Superior temporal gyrus (tissue), 1 donor: ENCODE measurements around the gene GTF2H4.

ENCODE experiments used
- DNase-seq: peaks from one replicate; pipeline ENCODE4 v3.0.0-alpha.2; 2016; ENCODE audit errors: extremely low spot score

GTF2H4 gene

DNA sequence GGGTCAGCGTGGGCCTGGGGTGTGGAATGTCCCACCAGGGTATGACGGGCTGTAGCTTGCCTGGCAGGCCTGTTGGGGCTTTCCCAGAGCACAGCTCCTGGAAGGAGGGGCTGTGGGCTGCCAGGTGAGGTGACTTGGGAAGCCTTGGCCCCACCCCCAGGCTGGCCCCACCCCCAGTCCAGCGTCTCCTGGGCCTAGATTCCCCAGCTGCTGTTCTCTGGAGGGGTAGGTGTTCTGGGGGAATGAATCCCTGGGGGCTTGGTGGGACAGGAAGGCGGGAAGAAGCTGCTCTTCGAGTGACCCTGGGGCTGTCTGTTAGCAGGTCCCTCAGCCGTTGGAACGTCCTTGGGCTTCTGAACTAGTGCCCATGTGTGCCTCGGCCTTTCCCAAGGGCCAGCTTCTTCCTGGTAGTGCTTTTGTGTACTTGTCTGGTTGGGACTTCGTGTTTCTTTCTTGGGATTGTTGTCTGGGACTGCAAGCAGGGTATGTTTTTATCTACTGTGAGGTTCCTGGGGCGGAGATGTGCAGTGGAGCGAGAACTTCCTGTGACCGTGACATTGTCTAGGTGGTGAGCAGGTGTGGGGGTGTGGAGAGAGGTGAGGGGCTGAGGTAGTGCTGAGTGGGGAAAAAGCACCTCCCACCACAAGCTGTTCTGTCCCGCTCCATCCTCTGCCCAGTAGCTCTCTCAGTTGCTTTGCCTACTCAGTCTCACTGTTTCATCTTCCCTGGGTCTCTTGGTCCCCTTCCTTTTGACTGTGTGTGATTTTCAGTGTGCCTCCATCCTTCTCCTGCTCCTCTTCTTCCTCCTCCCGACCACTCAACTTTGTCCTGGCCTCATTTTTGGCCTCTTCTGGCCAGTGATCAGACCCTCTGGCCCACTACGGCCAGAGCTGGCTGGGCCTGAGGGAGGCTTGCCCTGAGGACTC, 25.0 kb upstream of the GTF2H4 start:
- peak; percentile 21 for DNase-seq

- peak; percentile 79 for DNase-seq
These were observed 24.1 kb upstream of the GTF2H4 start, which contains the start of gene DDR1 for GRCh38 chr6:30883685-30884520. Gene DDR1, plus strand, starts transcription at chr6:30884519. Its CDS starts 4,211 bp downstream, at chr6:30888730.

DNA sequence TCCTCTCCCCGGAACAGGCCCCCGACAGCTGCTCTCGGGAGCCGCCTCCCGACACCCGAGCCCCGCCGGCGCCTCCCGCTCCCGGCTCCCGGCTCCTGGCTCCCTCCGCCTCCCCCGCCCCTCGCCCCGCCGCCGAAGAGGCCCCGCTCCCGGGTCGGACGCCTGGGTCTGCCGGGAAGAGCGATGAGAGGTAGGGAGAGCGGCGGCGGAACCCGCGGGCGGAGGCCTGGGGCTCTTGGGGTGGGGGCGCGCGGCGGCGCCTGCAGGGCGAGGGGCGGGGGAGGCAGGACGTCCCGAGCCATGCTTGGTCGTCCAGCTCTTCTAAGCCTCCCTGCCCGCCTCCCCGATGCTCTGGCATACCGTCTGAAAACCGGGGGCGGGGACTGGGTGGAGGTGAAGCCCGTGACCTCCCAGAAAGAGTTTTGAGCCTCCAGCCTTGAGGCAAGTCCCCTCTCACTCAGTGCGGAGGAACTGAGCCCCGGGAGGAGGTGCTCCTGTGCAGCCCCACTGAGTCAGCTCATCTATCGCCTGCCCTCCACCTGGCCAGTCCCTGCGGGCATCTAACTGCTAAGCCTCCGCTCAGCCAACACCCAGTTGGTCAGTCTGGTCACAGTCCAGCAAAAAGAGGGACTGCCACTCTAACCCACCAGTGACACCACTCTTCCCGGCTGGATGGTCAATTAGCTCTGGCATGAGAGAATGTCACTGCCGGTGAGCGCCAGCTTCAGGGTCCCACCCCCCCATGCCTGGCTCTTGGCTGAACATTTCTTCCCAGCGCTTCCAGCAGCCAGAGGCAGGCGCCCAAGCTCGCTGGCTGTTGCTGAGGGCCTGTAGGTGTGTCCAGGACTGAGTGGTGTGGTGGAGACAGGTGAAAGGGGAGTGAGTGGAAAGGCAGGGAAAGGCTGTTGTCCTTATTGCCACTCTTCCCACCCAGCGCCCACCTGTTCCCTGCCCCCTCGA, 23.2 kb upstream of the GTF2H4 start:
- peak; percentile 72 for DNase-seq

- peak; percentile 72 for DNase-seq
These were observed 22.5 kb upstream of the GTF2H4 start for GRCh38 chr6:30885481-30885998.

DNA sequence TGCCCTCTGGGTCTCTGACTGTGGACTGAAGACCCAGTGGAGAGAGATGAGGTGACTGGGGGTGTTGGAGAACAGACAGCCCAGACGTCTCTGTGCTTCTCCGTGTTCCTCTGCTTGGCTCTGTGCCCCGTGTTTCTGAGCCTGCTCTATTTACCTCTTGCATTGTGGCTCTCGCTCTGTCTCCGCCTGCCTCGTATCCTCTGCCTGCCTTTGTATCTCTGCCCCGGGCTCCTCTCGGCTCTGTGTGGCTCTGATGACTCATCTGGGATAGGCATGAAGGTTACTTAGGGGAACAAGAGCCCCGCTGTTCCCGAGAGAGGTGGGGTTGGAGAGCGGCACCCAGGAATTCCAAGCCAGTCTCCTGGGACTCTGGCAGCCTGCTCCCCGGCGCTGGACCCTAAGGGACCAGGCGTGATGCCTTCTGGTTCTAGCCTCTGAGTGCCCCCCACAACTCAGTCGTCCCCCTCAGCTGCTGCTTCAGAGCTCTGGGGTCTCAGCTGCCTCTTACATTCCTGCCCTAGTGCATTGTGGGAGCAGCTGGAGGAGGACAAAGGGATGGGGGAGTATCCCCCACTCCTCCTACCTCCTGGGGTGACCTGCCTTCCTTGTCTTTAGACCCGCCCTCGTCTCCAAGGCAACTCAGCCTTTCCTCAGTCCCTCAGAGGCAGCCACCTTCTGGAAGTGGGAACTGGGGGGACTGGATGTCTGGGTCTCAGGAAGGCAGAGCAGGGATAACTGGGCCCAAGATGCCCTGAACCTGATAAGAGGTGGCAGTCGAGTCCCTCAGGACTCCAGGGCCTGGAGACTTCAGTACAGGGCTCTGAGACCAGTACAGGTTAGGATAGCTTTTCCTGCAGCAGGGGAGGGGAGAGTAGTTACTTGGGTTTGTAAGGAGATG, 21.8 kb upstream of the GTF2H4 start:
- peak; percentile 75 for DNase-seq

DNA sequence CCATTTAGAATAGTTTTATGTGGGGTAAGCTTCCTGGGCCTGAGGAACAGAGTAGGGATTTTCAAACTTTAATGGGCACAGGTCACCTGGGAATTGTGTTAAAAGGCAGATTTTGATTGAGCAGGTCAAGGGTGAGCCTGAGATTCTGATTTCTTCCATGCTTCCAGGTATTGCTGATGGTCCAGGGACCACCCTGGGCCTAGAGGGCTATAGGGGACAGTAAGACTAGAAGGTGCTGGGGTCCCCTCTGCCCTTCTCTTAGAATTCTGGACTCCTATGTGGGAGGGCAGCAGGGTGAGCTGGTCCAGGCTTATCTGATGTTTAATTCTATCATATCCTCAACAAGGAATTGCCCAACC, 21.1 kb upstream of the GTF2H4 start:
- DNase-seq, result no peak

- peak; percentile 71 for DNase-seq
These were observed 19.8 kb upstream of the GTF2H4 start for GRCh38 chr6:30887901-30888815.

- DNase-seq, result no peak
These were observed 19.1 kb upstream of the GTF2H4 start for GRCh38 chr6:30888816-30889495.

DNA sequence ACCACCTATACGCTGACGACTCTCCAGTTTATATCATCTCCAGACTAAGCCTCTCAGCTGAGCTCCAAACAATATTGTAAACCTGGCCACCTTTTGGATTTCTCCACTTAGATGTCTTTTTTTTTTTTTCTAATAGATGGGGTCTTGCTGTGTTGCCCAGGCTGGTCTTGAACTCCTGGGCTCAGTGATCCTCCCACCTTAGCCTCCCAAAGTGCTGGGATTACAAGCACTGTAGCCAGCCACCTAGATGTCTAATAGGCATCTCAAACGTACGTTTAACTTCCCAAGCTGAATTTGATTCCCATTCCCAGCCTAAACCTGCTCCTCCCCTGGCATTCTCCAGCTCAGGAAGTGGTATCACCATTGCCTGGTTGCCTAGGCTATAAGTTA, 18.5 kb upstream of the GTF2H4 start:
- peak; percentile 15 for DNase-seq

- peak; percentile 91 for DNase-seq
These were observed 17.9 kb upstream of the GTF2H4 start for GRCh38 chr6:30889921-30890645.

GRCh38 chr6:30890646-30891449, 17.2 kb upstream of the GTF2H4 start:
- DNase-seq, result no peak

DNA sequence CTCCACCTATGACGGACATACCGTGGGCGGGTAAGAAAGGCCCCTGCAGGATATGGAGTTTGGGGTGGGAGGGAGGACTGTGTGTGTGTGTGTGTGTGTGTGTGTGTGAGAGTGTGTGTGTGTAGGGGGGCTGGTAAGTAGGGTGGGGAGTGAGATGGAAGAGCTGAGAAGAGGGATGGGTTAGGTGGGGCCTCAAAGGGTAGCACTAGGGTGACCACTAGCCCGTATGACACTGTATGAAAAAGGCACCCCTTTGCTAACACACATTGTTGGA, 16.6 kb upstream of the GTF2H4 start:
- no peak for DNase-seq

- DNase-seq, result no peak
These were observed 16.0 kb upstream of the GTF2H4 start for GRCh38 chr6:30891816-30892538.

- no peak for DNase-seq
These were observed 14.9 kb upstream of the GTF2H4 start for GRCh38 chr6:30893001-30893591.

DNA sequence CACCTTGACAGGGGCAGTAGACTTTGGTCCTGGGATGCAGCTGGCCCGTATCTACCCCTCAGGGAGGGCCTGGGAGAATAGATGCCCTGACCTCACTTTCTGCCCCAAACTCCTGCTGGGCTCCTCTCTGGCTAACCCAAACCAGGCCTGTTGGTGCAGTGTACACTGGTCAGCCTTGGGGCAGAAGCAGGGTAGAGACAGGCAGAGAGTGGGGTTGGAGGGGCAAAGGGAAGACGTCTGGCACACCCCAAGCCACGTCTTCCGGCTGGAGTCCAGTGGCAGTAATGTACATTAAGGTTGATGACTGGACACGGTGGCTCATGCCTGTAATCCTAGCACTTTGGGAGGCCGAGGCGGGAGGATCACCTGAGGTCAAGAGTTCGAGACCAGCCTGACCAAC, 14.3 kb upstream of the GTF2H4 start:
- no peak for DNase-seq

GRCh38 chr6:30894381-30894780, 13.6 kb upstream of the GTF2H4 start:
- DNase-seq, result no peak
